ENCODE data around the gene EDIL3.

Gene EDIL3

GRCh38 chr5:84248013-84248412 is 136.7 kb downstream of the EDIL3 start:
- no peak overlapping the region for H3K4me3 ChIP-seq (ENCODE audit: insufficient read depth, low read depth, low read length, poor library complexity, severe bottlenecking)

DNA sequence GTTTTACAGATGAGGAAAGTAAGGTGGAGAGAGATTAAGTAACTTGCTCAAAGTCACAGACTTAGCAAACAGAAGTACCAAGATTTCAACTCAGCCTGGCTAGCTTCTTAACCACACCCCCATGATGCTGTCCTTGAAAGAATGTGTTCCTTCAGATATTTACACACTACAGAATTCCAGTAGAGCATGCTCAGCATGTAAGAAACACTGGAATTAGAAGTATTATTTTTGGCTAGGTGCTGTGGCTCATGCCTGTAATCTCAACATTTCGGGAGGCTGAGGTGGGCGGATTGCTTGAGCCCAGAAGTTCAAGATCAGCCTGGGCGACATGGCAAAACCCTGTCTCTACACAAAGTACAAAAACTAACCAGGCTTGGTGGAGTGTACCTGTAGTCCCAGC is 142.4 kb downstream of the EDIL3 start:
- Histone ChIP-seq H3K27ac (ENCODE audit: insufficient read depth, low read length, poor library complexity, severe bottlenecking) (no peak overlapping the region), H3K9me3 (ENCODE audit: control insufficient read depth, low read length) (no peaks in the 10 kb centered on the region), H3K4me1 (ENCODE audit: control insufficient read depth, insufficient read depth, low read length, poor library complexity, severe bottlenecking) (no peaks in the 10 kb centered on the region), H3K4me3 (ENCODE audit: insufficient read depth, low read depth, low read length, poor library complexity, severe bottlenecking) (no peak overlapping the region), H3K36me3 (ENCODE audit: control insufficient read depth, insufficient read depth, low read length) (no peaks in the 10 kb centered on the region), H3K27me3 (replicated peaks; ENCODE audit: control insufficient read depth, insufficient read depth, low read length, poor library complexity, severe bottlenecking) (no peaks in the 10 kb centered on the region)
- DNase-seq = no peak

More at GRCh38 chr5:84248013-84248412, 136.7 kb downstream of the EDIL3 start:
- H3K27me3 ChIP-seq (replicated peaks; ENCODE audit: control insufficient read depth, insufficient read depth, low read length, poor library complexity, severe bottlenecking) = no peaks in the 10 kb centered on the region
- H3K36me3 ChIP-seq (ENCODE audit: control insufficient read depth, insufficient read depth, low read length) = no peaks in the 10 kb centered on the region
- DNase-seq = no peak
- no peaks in the 10 kb centered on the region for H3K9me3 ChIP-seq (ENCODE audit: control insufficient read depth, low read length)
- H3K4me1 ChIP-seq (ENCODE audit: control insufficient read depth, insufficient read depth, low read length, poor library complexity, severe bottlenecking) = no peaks in the 10 kb centered on the region
- no peak overlapping the region for H3K27ac ChIP-seq (ENCODE audit: insufficient read depth, low read length, poor library complexity, severe bottlenecking)

DNA sequence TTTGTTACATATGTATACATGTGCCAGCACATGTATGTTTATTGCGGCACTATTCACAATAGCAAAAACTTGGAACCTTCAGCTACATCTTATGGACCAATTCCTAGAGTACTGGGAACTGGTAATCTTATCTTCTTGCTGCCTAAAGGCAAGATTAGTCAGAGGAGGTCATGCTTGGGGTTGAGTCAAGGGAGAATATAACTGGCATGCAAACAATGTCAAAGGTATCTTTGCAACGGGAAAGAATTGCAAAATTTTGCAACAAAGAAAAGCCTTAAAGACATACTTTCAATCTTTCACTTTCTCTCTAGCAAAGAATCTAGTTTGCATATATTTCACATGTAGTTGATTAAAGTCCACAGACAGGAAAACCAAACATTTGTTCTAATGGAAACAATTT is 145.2 kb downstream of the EDIL3 start:
- no peaks in the 10 kb centered on the region for H3K36me3 ChIP-seq (ENCODE audit: control insufficient read depth, insufficient read depth, low read length)
- no peak for DNase-seq
- H3K4me1 ChIP-seq (ENCODE audit: control insufficient read depth, insufficient read depth, low read length, poor library complexity, severe bottlenecking) = no peaks in the 10 kb centered on the region
- no peak overlapping the region for H3K4me3 ChIP-seq (ENCODE audit: insufficient read depth, low read depth, low read length, poor library complexity, severe bottlenecking)
- H3K27me3 ChIP-seq (replicated peaks; ENCODE audit: control insufficient read depth, insufficient read depth, low read length, poor library complexity, severe bottlenecking) = no peaks in the 10 kb centered on the region
- no peaks in the 10 kb centered on the region for H3K9me3 ChIP-seq (ENCODE audit: control insufficient read depth, low read length)
- H3K27ac ChIP-seq (ENCODE audit: insufficient read depth, low read length, poor library complexity, severe bottlenecking) = no peak overlapping the region

DNA sequence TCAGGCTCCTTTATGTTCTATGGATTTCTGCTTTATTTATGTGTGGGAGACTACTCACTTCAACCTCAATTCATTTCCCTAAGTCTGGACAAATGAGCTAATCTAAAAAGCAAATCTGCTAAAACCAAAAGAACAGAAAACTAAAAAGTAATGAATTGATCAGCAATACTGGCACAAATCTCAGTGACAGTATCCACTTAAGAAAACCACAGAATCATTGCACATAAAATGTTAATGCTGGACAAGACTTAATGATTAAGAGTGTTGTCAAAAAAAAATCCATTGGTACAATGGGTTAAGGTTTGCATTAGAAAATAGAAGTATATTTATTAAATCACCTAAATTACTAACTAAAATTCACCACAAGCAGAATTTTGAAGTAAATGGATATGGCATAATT is 147.6 kb downstream of the EDIL3 start:
- no peaks in the 10 kb centered on the region for H3K36me3 ChIP-seq (ENCODE audit: control insufficient read depth, insufficient read depth, low read length)
- no peak overlapping the region for H3K4me3 ChIP-seq (ENCODE audit: insufficient read depth, low read depth, low read length, poor library complexity, severe bottlenecking)
- H3K9me3 ChIP-seq (ENCODE audit: control insufficient read depth, low read length) = no peaks in the 10 kb centered on the region
- no peak for DNase-seq
- no peak overlapping the region for H3K27ac ChIP-seq (ENCODE audit: insufficient read depth, low read length, poor library complexity, severe bottlenecking)
- H3K4me1 ChIP-seq (ENCODE audit: control insufficient read depth, insufficient read depth, low read length, poor library complexity, severe bottlenecking) = no peaks in the 10 kb centered on the region
- no peaks in the 10 kb centered on the region for H3K27me3 ChIP-seq (replicated peaks; ENCODE audit: control insufficient read depth, insufficient read depth, low read length, poor library complexity, severe bottlenecking)

- DNase-seq = no peak
- Histone ChIP-seq H3K27me3 (replicated peaks; ENCODE audit: control insufficient read depth, insufficient read depth, low read length, poor library complexity, severe bottlenecking) (no peaks in the 10 kb centered on the region), H3K36me3 (ENCODE audit: control insufficient read depth, insufficient read depth, low read length) (no peaks in the 10 kb centered on the region), H3K9me3 (ENCODE audit: control insufficient read depth, low read length) (no peaks in the 10 kb centered on the region), H3K4me3 (ENCODE audit: insufficient read depth, low read depth, low read length, poor library complexity, severe bottlenecking) (no peak overlapping the region), H3K4me1 (ENCODE audit: control insufficient read depth, insufficient read depth, low read length, poor library complexity, severe bottlenecking) (no peaks in the 10 kb centered on the region), H3K27ac (ENCODE audit: insufficient read depth, low read length, poor library complexity, severe bottlenecking) (no peak overlapping the region)
These were observed 153.2 kb downstream of the EDIL3 start for GRCh38 chr5:84231433-84231832.

GRCh38 chr5:84229045-84229444 is 155.6 kb downstream of the EDIL3 start:
- Histone ChIP-seq H3K9me3 (ENCODE audit: control insufficient read depth, low read length) (no peaks in the 10 kb centered on the region), H3K27me3 (replicated peaks; ENCODE audit: control insufficient read depth, insufficient read depth, low read length, poor library complexity, severe bottlenecking) (no peaks in the 10 kb centered on the region), H3K4me1 (ENCODE audit: control insufficient read depth, insufficient read depth, low read length, poor library complexity, severe bottlenecking) (no peaks in the 10 kb centered on the region), H3K27ac (ENCODE audit: insufficient read depth, low read length, poor library complexity, severe bottlenecking) (no peak overlapping the region), H3K36me3 (ENCODE audit: control insufficient read depth, insufficient read depth, low read length) (no peaks in the 10 kb centered on the region), H3K4me3 (ENCODE audit: insufficient read depth, low read depth, low read length, poor library complexity, severe bottlenecking) (no peak overlapping the region)
- DNase-seq = no peak

DNA sequence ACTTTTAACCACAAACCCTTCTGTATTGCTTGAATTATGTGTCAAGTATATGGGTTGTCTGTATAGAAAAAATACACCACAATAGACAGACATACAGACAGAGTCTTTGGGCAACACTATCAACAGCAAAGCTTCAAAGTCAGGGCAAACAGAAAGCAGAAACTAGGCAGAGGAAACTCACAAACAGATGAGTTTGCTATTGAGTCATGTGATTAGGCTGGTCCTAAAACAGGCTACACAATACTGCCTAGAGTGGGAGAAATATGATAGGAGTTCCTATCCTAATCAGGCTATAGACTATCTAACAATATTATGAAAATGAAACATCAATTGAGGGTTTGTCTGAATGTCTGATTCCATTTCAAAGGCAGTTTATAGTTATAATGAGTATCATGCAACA is 156.4 kb downstream of the EDIL3 start:
- Histone ChIP-seq H3K27ac (ENCODE audit: insufficient read depth, low read length, poor library complexity, severe bottlenecking) (no peak overlapping the region), H3K4me1 (ENCODE audit: control insufficient read depth, insufficient read depth, low read length, poor library complexity, severe bottlenecking) (no peaks in the 10 kb centered on the region), H3K4me3 (ENCODE audit: insufficient read depth, low read depth, low read length, poor library complexity, severe bottlenecking) (no peak overlapping the region), H3K9me3 (ENCODE audit: control insufficient read depth, low read length) (no peaks in the 10 kb centered on the region), H3K36me3 (ENCODE audit: control insufficient read depth, insufficient read depth, low read length) (no peaks in the 10 kb centered on the region), H3K27me3 (replicated peaks; ENCODE audit: control insufficient read depth, insufficient read depth, low read length, poor library complexity, severe bottlenecking) (no peaks in the 10 kb centered on the region)
- DNase-seq = no peak

DNA sequence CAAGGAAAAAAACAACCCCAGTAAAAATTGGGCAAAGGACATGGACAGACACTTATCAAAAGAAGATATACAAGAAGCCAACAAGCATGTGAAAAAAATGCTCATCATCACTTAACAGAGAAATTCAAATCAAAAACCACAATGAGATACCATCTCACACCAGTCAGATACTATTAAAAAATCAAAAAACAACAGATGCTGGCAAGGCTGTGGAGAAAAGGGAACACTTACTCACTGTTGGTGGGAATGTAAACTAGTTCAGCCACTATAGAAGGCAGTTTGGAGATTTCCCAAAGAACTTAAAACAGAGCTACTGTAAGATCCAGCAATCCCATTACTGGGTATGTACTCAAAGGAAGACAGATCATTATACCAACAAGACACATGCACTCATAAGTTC is 157.4 kb downstream of the EDIL3 start:
- Histone ChIP-seq H3K36me3 (ENCODE audit: control insufficient read depth, insufficient read depth, low read length) (no peaks in the 10 kb centered on the region), H3K4me1 (ENCODE audit: control insufficient read depth, insufficient read depth, low read length, poor library complexity, severe bottlenecking) (no peaks in the 10 kb centered on the region), H3K9me3 (ENCODE audit: control insufficient read depth, low read length) (no peaks in the 10 kb centered on the region), H3K27me3 (replicated peaks; ENCODE audit: control insufficient read depth, insufficient read depth, low read length, poor library complexity, severe bottlenecking) (no peaks in the 10 kb centered on the region), H3K27ac (ENCODE audit: insufficient read depth, low read length, poor library complexity, severe bottlenecking) (no peak overlapping the region), H3K4me3 (ENCODE audit: insufficient read depth, low read depth, low read length, poor library complexity, severe bottlenecking) (no peak overlapping the region)
- no peak for DNase-seq

DNA sequence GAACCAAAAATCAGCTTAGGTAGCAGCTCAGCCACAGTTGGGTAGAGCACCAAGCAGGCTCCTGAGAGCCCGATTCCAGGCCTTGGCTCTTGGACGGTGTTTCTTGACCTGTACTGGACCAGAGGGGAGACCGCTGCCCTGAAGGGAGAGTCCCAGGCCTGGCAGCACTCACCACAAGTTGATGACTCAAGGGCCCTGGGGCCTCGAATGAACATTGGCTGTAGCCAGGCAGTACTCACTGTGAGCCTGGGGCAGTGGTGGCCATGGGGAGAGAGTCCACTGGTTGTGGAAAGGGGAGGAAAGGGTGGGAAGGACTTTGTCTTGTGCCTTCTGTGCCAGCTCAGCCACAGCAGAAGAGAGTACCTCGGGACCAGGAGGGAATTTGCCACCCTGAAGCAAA is 166.1 kb downstream of the EDIL3 start:
- no peak for DNase-seq
- H3K36me3 ChIP-seq (ENCODE audit: control insufficient read depth, insufficient read depth, low read length) = no peaks in the 10 kb centered on the region
- no peak overlapping the region for H3K27ac ChIP-seq (ENCODE audit: insufficient read depth, low read length, poor library complexity, severe bottlenecking)
- no peak overlapping the region for H3K4me3 ChIP-seq (ENCODE audit: insufficient read depth, low read depth, low read length, poor library complexity, severe bottlenecking)
- no peaks in the 10 kb centered on the region for H3K4me1 ChIP-seq (ENCODE audit: control insufficient read depth, insufficient read depth, low read length, poor library complexity, severe bottlenecking)
- H3K9me3 ChIP-seq (ENCODE audit: control insufficient read depth, low read length) = no peaks in the 10 kb centered on the region
- no peaks in the 10 kb centered on the region for H3K27me3 ChIP-seq (replicated peaks; ENCODE audit: control insufficient read depth, insufficient read depth, low read length, poor library complexity, severe bottlenecking)

DNA sequence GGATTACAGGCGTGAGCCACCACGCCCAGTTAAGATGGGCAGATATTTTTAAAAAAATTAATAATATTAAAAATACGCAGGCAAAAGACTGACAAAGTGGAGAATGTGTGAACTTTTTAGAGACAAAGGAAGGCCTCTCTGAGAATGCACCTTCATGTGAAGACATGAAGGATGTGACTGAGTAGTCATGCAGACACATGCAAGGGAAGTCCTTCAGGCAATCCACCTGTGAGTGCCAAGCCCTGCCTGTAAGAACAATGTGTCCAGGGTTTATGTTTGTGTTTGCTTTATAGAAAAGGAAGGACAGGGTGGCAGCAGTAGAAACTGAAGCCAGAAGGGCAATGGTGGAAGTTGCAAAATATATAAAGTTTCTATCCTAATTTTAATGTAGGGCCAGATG is 169.2 kb downstream of the EDIL3 start:
- H3K27ac ChIP-seq (ENCODE audit: insufficient read depth, low read length, poor library complexity, severe bottlenecking) = no peak overlapping the region
- no peak overlapping the region for H3K4me3 ChIP-seq (ENCODE audit: insufficient read depth, low read depth, low read length, poor library complexity, severe bottlenecking)
- no peak for DNase-seq
- H3K27me3 ChIP-seq (replicated peaks; ENCODE audit: control insufficient read depth, insufficient read depth, low read length, poor library complexity, severe bottlenecking) = no peaks in the 10 kb centered on the region
- H3K36me3 ChIP-seq (ENCODE audit: control insufficient read depth, insufficient read depth, low read length) = no peaks in the 10 kb centered on the region
- no peaks in the 10 kb centered on the region for H3K4me1 ChIP-seq (ENCODE audit: control insufficient read depth, insufficient read depth, low read length, poor library complexity, severe bottlenecking)
- no peaks in the 10 kb centered on the region for H3K9me3 ChIP-seq (ENCODE audit: control insufficient read depth, low read length)

GRCh38 chr5:84213861-84214260 is 170.8 kb downstream of the EDIL3 start:
- H3K4me1 ChIP-seq (ENCODE audit: control insufficient read depth, insufficient read depth, low read length, poor library complexity, severe bottlenecking) = no peaks in the 10 kb centered on the region
- H3K27ac ChIP-seq (ENCODE audit: insufficient read depth, low read length, poor library complexity, severe bottlenecking) = no peak overlapping the region
- H3K4me3 ChIP-seq (ENCODE audit: insufficient read depth, low read depth, low read length, poor library complexity, severe bottlenecking) = no peak overlapping the region

More at GRCh38 chr5:84213861-84214260, 170.8 kb downstream of the EDIL3 start:
- no peaks in the 10 kb centered on the region for H3K27me3 ChIP-seq (replicated peaks; ENCODE audit: control insufficient read depth, insufficient read depth, low read length, poor library complexity, severe bottlenecking)
- no peak for DNase-seq
- H3K36me3 ChIP-seq (ENCODE audit: control insufficient read depth, insufficient read depth, low read length) = no peaks in the 10 kb centered on the region
- no peaks in the 10 kb centered on the region for H3K9me3 ChIP-seq (ENCODE audit: control insufficient read depth, low read length)
